K562 (cell line): ENCODE results near the gene MBD4. TPM values are rescaled to one million over a fixed set of nuclear protein-coding genes. Genes with fewer than 3 reads are reported as not detected.

Experiments used
- ATAC-seq: fragments of 200-7000 bp; cut with Tn5 transposase; 3 replicates; pipeline ENCODE4 v1.9.1; 2020; ENCODE audit warnings: moderate library complexity
- BruUV-seq: library from RNA; stranded (reverse); fragments of 400-500 nt; replicated peaks from 2 replicates; lab custom pipeline; 2021; lab: Mats Ljungman, UMichigan
- CTCF ChIA-PET: fragments of 300-600 bp; formaldehyde crosslinking; extraction: SDS; loops from one replicate; lab custom pipeline; 2021; ENCODE audit warnings: low intra/inter-chr PET ratio; lab: Yijun Ruan, JAX
- POLR2A ChIA-PET: fragments of 300-600, 350-650 bp; sonication (Branson Sonifier 250); formaldehyde crosslinking; extraction: SDS; loops from one replicate; lab custom pipeline; 2021; ENCODE audit warnings: antibody characterized with exemption, inconsistent platforms; lab: Yijun Ruan, JAX
- DNase-seq, 4 experiments: peaks; one replicate each; pipeline versions ENCODE4 v3.0.0 to v3.0.0-alpha.2; 2011 to 2018; ENCODE audit warnings: low spot score in 3 of 4, mixed read lengths in 3 of 4; ENCODE audit errors: extremely low read depth in 1 of 4
- FAIRE-seq: peaks from 2 replicates; lab custom pipeline; 2011; peaks lifted over from hg19 to GRCh38; lab: Jason Lieb, UNC
- H2AFZ ChIP-seq: 2 replicates; pipeline ENCODE4 v1.6.0; 2011; ENCODE audit warnings: low read depth, low read length, control low read depth, inconsistent platforms
- H3K27ac ChIP-seq: fragments of 200-600 bp; 3 replicates; pipeline ENCODE4 v1.8.0; 2011; ENCODE audit warnings: low read depth, mild to moderate bottlenecking, control low read depth, inconsistent platforms, low read length, moderate library complexity, mixed read lengths; ENCODE audit errors: extremely low read depth
- H3K27me3 ChIP-seq, 2 experiments: fragments of 300-600 bp in 1 of 2; 2 replicates in 1 of 2; 3 replicates in 1 of 2; pipeline versions ENCODE4 v1.6.0 to v1.8.0; 2011; ENCODE audit warnings: inconsistent platforms in 2 of 2, low read length in 2 of 2, mild to moderate bottlenecking in 1 of 2, mixed read lengths in 1 of 2, moderate library complexity in 1 of 2; ENCODE audit not compliant: control insufficient read depth in 2 of 2, insufficient read depth in 2 of 2
- H3K36me3 ChIP-seq: fragments of 300-600 bp; 3 replicates; pipeline ENCODE4 v1.8.0; 2011; ENCODE audit warnings: mild to moderate bottlenecking, low read length, inconsistent platforms; ENCODE audit not compliant: control insufficient read depth, insufficient read depth
- H3K4me1 ChIP-seq, 2 experiments: fragments of 200-600 bp in 1 of 2; replicated peaks in 1 of 2; 2 replicates in 1 of 2; 3 replicates in 1 of 2; pipeline versions ENCODE4 v1.5.1 to v1.8.0; 2011; ENCODE audit warnings: inconsistent platforms in 2 of 2, low read length in 2 of 2, mild to moderate bottlenecking in 1 of 2, mixed read lengths in 1 of 2, moderate library complexity in 1 of 2; ENCODE audit not compliant: control insufficient read depth in 2 of 2, insufficient read depth in 2 of 2
- H3K4me2 ChIP-seq: 2 replicates; pipeline ENCODE4 v1.6.1; 2011; ENCODE audit warnings: low read length, control low read depth, inconsistent platforms, mixed read lengths; ENCODE audit not compliant: insufficient read depth
- H3K4me3 ChIP-seq: fragments of 200-600 bp; sonication (generic), shearing (Covaris generic); 2 replicates; pipeline ENCODE4 v1.5.1; 2016; ENCODE audit warnings: control low read depth, inconsistent platforms
- H3K79me2 ChIP-seq: fragments of 200-600 bp; 3 replicates; pipeline ENCODE4 v1.8.0; 2011; ENCODE audit warnings: low read length, inconsistent platforms; ENCODE audit not compliant: control insufficient read depth, insufficient read depth
- H3K9ac ChIP-seq, 2 experiments: 2 replicates each; pipeline versions ENCODE4 v1.6.0 to v1.6.1; 2011; ENCODE audit warnings: low read depth in 2 of 2, low read length in 2 of 2, control low read depth in 1 of 2, inconsistent platforms in 1 of 2, mild to moderate bottlenecking in 1 of 2, mixed read lengths in 1 of 2; ENCODE audit not compliant: insufficient read depth in 1 of 2
- H3K9me1 ChIP-seq: one replicate; pipeline ENCODE4 v1.6.0; 2011; ENCODE audit warnings: inconsistent platforms, mild to moderate bottlenecking, low read length, moderate library complexity; ENCODE audit not compliant: control insufficient read depth, insufficient read depth
- H3K9me3 ChIP-seq: replicated peaks from 2 replicates; pipeline ENCODE4 v1.5.1; 2011; ENCODE audit warnings: low read depth, low read length, inconsistent platforms; ENCODE audit not compliant: control insufficient read depth, insufficient read depth
- H4K20me1 ChIP-seq: replicated peaks from 2 replicates; pipeline ENCODE4 v1.6.1; 2011; ENCODE audit warnings: low read length, inconsistent platforms, mixed read lengths; ENCODE audit not compliant: control insufficient read depth, insufficient read depth
- ADNP ChIP-seq: fragments of 200-800 bp; sonication (Bioruptor generic); IDR thresholded peaks from 2 replicates; pipeline ENCODE4 v1.6.1; 2016; ENCODE audit warnings: missing genetic modification characterization, missing compliant biosample characterization
- CBFA2T2 ChIP-seq: fragments of 450-650 bp; conservative IDR thresholded peaks from 2 replicates; pipeline ENCODE4 v1.6.1; 2017; ENCODE audit warnings: mild to moderate bottlenecking
- CBFA2T3 ChIP-seq: fragments of 450-650 bp; IDR thresholded peaks from 2 replicates; pipeline ENCODE4 v1.6.1; 2017
- FOXJ2 ChIP-seq: fragments of 200-800 bp; sonication (Bioruptor generic); IDR thresholded peaks from 2 replicates; pipeline ENCODE4 v1.6.1; 2016; ENCODE audit warnings: missing genetic modification characterization, missing compliant biosample characterization
- KAT2B ChIP-seq: IDR thresholded peaks from one replicate; pipeline ENCODE4 v1.6.1; 2012; ENCODE audit warnings: low read depth, mild to moderate bottlenecking, control low read depth, inconsistent platforms, low read length, moderate library complexity
- KAT8 ChIP-seq: fragments of 450-650 bp; IDR thresholded peaks from 2 replicates; pipeline ENCODE4 v1.6.1; 2016; ENCODE audit warnings: low read depth, mild to moderate bottlenecking
- KDM1A ChIP-seq, 2 experiments: fragments of 450-650 bp; IDR thresholded peaks; 2 replicates each; pipeline ENCODE4 v1.6.1; 2016; ENCODE audit warnings: mild to moderate bottlenecking in 2 of 2
- KLF10 ChIP-seq: fragments of 250-450 bp; sonication (Bioruptor Pico); IDR thresholded peaks from 2 replicates; pipeline ENCODE4 v1.6.1; 2021; ENCODE audit warnings: matching md5 sums
- L3MBTL2 ChIP-seq: fragments of 450-650 bp; IDR thresholded peaks from 2 replicates; pipeline ENCODE4 v1.6.1; 2016; ENCODE audit warnings: mild to moderate bottlenecking, moderate library complexity
- MAZ ChIP-seq, 2 experiments: fragments of 450-650 bp in 1 of 2; sonication (generic) in 1 of 2; formaldehyde crosslinking; IDR thresholded peaks in 1 of 2; conservative IDR thresholded peaks in 1 of 2; 2 replicates each; pipeline versions ENCODE4 v1.4.0 to v1.5.0; 2020; ENCODE audit warnings: mild to moderate bottlenecking in 1 of 2, missing genetic modification reagents in 1 of 2
- NCOA4 ChIP-seq: fragments of 450-650 bp; IDR thresholded peaks from 2 replicates; pipeline ENCODE4 v1.6.1; 2018; ENCODE audit warnings: mild to moderate bottlenecking; ENCODE audit not compliant: partially characterized antibody
- RBM25 ChIP-seq: fragments of 200-400 bp; formaldehyde crosslinking; IDR thresholded peaks from 2 replicates; pipeline ENCODE4 v1.6.1; 2018; ENCODE audit warnings: low read length, low read depth, moderate library complexity; ENCODE audit not compliant: severe bottlenecking
- RHOXF2B ChIP-seq: fragments of 250-450 bp; sonication (Bioruptor Pico); conservative IDR thresholded peaks from 2 replicates; pipeline ENCODE4 v1.5.1; 2021
- TAL1 ChIP-seq: fragments of 450-650 bp; IDR thresholded peaks from 2 replicates; pipeline ENCODE4 v1.6.1; 2016; ENCODE audit warnings: mild to moderate bottlenecking
- ZFP36 ChIP-seq: fragments of 150-350 bp; IDR thresholded peaks from 2 replicates; pipeline ENCODE4 v1.6.1; 2018; ENCODE audit warnings: low read length, low read depth; ENCODE audit not compliant: partially characterized antibody
- ZZZ3 ChIP-seq: fragments of 450-650 bp; IDR thresholded peaks from 2 replicates; pipeline ENCODE4 v1.6.1; 2016; ENCODE audit warnings: antibody characterized with exemption, mild to moderate bottlenecking, moderate library complexity
- WGBS: fragments of 100-300 bp; shearing (Covaris generic); methylation state at CpG from one replicate; pipeline ENCODE4 v1.1.6; 2016; ENCODE audit warnings: low coverage, mixed read lengths; ENCODE audit not compliant: insufficient coverage; ENCODE audit errors: missing lambda C conversion rate; 5-methylcytosine and 5-hydroxymethylcytosine counted together
- in situ Hi-C: fragments of 300-500 bp; cut with MboI; formaldehyde crosslinking; loops from 4 replicates; pipeline ENCODE4 v1.15.0; 2018; ENCODE audit warnings: inconsistent platforms, mixed read lengths
- intact Hi-C: fragments of 100-400 bp; cut with micrococcal nuclease; formaldehyde crosslinking; loops from 2 replicates; pipeline ENCODE4 v1.14.2; 2022
- polyA plus RNA-seq, 8 experiments: library from polyadenylated mRNA; depleted of rRNA in 4 of 8; stranded (reverse) in 5 of 8; unstranded in 3 of 8; fragments of >200 nt; fragmentation: Nextera tagmentation in 2 of 8; fragmentation: Illumina TruSeq in 1 of 8; extraction: Ambion mirVana in 2 of 8; extraction: Trizol in 1 of 8; gene quantifications; 2 replicates each; pipeline versions ENCODE4 v1.2.1 to v1.2.3, GENCODE V29; 2011 to 2014; ENCODE audit warnings: inconsistent platforms in 1 of 8, missing spikeins in 1 of 8
- total RNA-seq, 7 experiments: library from RNA; depleted of rRNA in 6 of 7; stranded (reverse); fragments of >200 nt in 6 of 7; fragmentation: Illumina TruSeq in 2 of 7; extraction: Trizol in 2 of 7; gene quantifications; 2 replicates each; pipeline versions ENCODE4 v1.2.1 to v1.2.3, GENCODE V29; 2011 to 2021; ENCODE audit warnings: low replicate concordance in 1 of 7
- TF ChIP-seq, protein P1 (sequence below): fragments of 450-650 bp; IDR thresholded peaks from 2 replicates; pipeline ENCODE4 v1.6.1; 2017; ENCODE audit warnings: mild to moderate bottlenecking, moderate library complexity
- TF ChIP-seq, protein P2 (sequence below): fragments of 250-450 bp; sonication (Bioruptor Pico); IDR thresholded peaks from 2 replicates; pipeline ENCODE4 v1.5.1; 2021; ENCODE audit warnings: mild to moderate bottlenecking

Gene MBD4
- total and polyA plus RNA-seq, 9 of the 15 experiments (the other 6 are each of a cell fraction or from before 2014, with no cell fraction given) = 13.3 to 63.9 (median 39.0) TPM

DNA sequence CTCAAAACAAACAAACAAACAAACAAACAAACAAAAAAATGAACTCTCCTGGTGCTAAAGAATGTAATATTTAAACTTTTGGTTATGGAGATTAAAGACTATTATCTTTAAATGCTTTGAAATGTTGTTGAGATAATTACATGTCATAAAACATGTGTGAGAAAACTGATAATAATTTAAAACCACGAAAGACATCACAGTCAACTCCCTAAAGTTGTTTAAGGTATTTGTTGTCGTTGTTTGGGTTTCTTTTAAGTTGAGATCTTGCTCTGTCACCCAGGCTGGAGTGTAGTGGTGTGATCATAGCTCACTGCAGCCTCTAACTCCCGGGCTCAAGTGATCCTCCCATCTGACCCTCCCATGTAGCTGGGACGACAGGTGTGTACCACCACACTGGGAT is 23.3 kb downstream of the MBD4 start (continued):
- TF ChIP-seq CBFA2T2 = peak; percentile 15; the same call in 1 of the 2 replicates
- TF ChIP-seq L3MBTL2 = no peak
- TF ChIP-seq NCOA4 = no peak
- no peak for TF ChIP-seq ZFP36
- no peak; the same call in 1 of the 2 replicates for TF ChIP-seq ADNP (tag)
- peak; percentile 55 for TF ChIP-seq CBFA2T3
- peak; percentile 3 for TF ChIP-seq RBM25
- peak in 1 of 2 experiments; percentile 42; a peak in 1 of 4 replicates for TF ChIP-seq KDM1A (IDR thresholded peaks at IDR 0.05)
- no peak for TF ChIP-seq RHOXF2B
- no peak for TF ChIP-seq FOXJ2 (tag)
- TF ChIP-seq TAL1 = peak; percentile 38; the same call in 1 of the 2 replicates

DNA sequence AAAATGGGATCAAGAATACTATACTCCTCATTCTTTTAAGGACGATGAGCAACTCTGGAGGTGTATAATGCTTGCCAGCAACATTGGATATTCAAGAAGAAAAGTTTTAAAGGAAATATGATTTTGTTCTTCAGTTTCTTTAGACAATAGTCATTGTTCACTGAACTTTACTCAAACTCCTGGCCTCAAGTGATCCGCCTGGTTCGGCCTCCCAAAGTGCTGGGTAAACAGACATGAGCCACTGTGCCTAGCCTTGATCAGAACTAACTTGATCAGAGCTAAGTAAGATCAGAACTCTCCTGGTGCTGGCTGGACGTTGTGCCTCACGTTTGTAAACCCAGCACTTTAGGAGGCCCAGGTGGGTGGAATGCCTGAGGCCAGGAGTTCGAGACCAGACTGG is 23.9 kb downstream of the MBD4 start:
- in situ Hi-C loops = no loop called here
- TF ChIP-seq KAT2B (no peak), ZZZ3 (no peak), MAZ (CRISPR knock-in tag; conservative IDR thresholded peaks at IDR 0.05 in 1 of 2, IDR thresholded peaks at IDR 0.05 in 1 of 2) (no peak), KAT8 (no peak), KLF10 (CRISPR knock-in tag) (no peak)
- TF ChIP-seq, protein P1, sequence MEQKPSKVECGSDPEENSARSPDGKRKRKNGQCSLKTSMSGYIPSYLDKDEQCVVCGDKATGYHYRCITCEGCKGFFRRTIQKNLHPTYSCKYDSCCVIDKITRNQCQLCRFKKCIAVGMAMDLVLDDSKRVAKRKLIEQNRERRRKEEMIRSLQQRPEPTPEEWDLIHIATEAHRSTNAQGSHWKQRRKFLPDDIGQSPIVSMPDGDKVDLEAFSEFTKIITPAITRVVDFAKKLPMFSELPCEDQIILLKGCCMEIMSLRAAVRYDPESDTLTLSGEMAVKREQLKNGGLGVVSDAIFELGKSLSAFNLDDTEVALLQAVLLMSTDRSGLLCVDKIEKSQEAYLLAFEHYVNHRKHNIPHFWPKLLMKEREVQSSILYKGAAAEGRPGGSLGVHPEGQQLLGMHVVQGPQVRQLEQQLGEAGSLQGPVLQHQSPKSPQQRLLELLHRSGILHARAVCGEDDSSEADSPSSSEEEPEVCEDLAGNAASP = no peak
- TF ChIP-seq, protein P2, sequence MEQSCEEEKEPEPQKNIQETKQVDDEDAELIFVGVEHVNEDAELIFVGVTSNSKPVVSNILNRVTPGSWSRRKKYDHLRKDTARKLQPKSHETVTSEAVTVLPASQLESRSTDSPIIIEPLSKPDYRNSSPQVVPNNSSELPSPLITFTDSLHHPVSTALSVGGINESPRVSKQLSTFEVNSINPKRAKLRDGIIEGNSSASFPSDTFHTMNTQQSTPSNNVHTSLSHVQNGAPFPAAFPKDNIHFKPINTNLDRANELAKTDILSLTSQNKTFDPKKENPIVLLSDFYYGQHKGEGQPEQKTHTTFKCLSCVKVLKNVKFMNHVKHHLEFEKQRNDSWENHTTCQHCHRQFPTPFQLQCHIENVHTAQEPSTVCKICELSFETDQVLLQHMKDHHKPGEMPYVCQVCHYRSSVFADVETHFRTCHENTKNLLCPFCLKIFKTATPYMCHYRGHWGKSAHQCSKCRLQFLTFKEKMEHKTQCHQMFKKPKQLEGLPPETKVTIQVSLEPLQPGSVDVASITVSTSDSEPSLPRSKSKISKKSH (CRISPR knock-in tag) = no peak

More for the DNA sequence above, 23.9 kb downstream of the MBD4 start:
- no peak overlapping the region for H3K4me3 ChIP-seq
- no peaks in the 10 kb centered on the region for H3K27me3 ChIP-seq
- H2AFZ ChIP-seq = no peak overlapping the region
- H3K79me2 ChIP-seq = no peaks in the 10 kb centered on the region
- WGBS = 61% methylated on average over 5 of the region's 6 CpGs
- no peak for DNase-seq
- H3K27ac ChIP-seq = no peak overlapping the region; the same call in 2 of the 3 replicates
- ATAC-seq = no peak
- no TSS peak for BruUV-seq
- intact Hi-C loops = loop anchor here (10.0 kb wide), 1 partner anchor 91 kb away; no protein-coding TSS in a partner anchor
- H3K4me2 ChIP-seq = no peak overlapping the region
- H3K9me1 ChIP-seq = no peaks in the 10 kb centered on the region
- H3K9me3 ChIP-seq = no peaks in the 10 kb centered on the region
- POLR2A ChIA-PET = interaction anchor here (0.7 kb wide), 1 partner anchor 149 kb away, joined by 3 read pairs; no protein-coding TSS in a partner anchor
- no peaks in the 10 kb centered on the region for H3K36me3 ChIP-seq
- 0 out of 4 replicates have a peak overlapping the region, but pooled peaks of 1 of the 2 experiments have one; percentile 26 for H3K9ac ChIP-seq
- no peak for FAIRE-seq
- CTCF ChIA-PET = interaction anchor here (0.6 kb wide), 1 partner anchor 23 kb away, joined by 3 read pairs; no protein-coding TSS in a partner anchor
- no peaks in the 10 kb centered on the region for H4K20me1 ChIP-seq
- H3K4me1 ChIP-seq = peaks cover 26 to 43% of the 10 kb centered on the region in 2 experiments
